Occipital lobe (tissue), 2 donors: ENCODE measurements around the gene SPAG5. TPM values are rescaled to one million over a fixed set of nuclear protein-coding genes. Genes with fewer than 3 reads are reported as not detected.

Source experiments
- DNase-seq: peaks from one replicate; lab custom pipeline; 2025; lab: John Stamatoyannopoulos, UW
- total RNA-seq: library from RNA; depleted of rRNA; stranded (reverse); fragments of >200 nt; gene quantifications from one replicate; pipeline ENCODE4 v1.2.3, GENCODE V29; 2014

The SPAG5 gene
- total RNA-seq, 1 donor from 2014 or later = 4.7 TPM

DNA sequence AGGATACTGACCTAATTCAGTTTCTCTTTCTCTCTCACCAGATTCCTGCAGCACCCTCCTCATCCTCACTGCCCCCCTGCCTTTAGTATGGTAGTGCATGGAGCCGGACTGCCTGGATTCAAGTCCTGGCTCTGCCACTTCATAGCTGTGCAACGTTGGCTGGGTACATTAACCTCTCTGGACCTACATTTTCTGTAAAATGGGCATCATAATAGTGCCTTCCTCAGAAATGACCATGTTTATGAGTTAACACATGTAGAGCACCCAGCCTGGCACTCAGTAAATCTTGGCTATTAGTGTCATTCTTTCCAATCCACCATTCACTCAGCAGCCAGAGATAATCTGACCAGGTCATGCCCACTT is 53.7 kb downstream of the SPAG5 start:
- no peak for DNase-seq

- no peak for DNase-seq
These were observed 54.3 kb downstream of the SPAG5 start for GRCh38 chr17:28544402-28545140.

DNA sequence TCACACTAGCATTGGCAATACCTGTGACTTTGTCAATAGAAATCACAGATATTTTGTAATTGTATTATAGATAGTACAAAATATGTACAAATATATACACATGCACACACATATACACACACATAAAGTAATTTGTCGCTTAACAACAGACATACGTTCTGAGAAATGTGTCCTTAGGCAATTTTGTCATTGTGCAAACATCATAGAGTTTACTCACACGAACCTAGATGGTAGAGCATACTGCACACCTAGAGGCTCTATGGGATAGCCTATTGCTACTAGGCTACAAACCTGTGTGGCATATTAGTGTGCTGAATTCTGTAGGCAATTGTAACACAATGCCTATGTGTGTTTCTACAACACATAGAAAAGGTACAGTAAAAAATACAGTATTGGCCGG is 57.4 kb downstream of the SPAG5 start:
- DNase-seq = no peak

DNA sequence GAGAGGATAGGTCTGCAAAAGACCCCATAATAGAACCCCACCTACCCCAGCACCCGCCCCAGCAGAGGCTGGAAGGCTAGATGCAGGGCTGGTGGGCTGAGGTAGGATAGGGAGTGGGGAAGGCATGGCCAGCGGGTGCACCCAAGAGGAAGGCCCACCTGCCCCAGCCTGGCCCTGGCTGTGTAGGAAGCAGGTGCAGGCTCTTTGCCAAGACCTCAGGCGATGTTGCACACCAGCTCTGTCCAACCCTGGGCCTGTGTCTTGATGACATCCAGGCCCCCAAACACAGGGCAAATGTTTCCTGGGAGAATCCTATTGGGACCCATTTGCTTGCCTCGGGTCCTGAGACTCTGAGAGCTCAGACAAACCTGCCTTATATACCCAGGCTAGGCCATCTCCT is 58.6 kb downstream of the SPAG5 start:
- no peak for DNase-seq

DNA sequence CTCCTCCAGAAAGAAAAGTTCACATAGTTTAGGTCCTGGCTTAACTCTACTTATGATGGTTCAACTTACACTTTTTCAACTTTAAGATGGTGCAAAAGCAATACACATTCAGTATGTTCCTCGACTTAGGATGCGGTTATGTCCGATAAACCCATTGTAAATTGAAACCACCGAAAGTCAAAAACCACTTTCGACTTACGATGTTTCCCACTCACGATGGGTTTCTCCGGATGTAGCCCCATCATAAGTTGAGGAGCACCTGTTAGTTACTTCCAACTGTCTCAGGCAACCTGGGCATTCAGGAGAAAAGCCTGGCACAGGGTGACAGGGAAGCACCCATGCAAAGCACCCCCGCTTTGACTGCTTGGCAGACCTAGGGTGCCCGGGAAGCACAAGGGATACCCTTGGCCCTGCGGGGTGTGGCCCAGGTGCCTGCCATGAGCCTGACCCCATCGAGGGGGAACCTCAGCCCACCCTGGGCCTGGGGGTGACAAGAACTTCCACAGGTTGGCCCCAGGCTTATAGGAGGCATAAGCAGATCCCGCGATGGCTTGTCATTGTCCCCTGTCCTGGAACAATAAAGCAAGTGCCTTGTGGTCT is 60.4 kb downstream of the SPAG5 start:
- DNase-seq = no peak

- no peak for DNase-seq
These were observed 61.6 kb downstream of the SPAG5 start for GRCh38 chr17:28537219-28537610.

DNA sequence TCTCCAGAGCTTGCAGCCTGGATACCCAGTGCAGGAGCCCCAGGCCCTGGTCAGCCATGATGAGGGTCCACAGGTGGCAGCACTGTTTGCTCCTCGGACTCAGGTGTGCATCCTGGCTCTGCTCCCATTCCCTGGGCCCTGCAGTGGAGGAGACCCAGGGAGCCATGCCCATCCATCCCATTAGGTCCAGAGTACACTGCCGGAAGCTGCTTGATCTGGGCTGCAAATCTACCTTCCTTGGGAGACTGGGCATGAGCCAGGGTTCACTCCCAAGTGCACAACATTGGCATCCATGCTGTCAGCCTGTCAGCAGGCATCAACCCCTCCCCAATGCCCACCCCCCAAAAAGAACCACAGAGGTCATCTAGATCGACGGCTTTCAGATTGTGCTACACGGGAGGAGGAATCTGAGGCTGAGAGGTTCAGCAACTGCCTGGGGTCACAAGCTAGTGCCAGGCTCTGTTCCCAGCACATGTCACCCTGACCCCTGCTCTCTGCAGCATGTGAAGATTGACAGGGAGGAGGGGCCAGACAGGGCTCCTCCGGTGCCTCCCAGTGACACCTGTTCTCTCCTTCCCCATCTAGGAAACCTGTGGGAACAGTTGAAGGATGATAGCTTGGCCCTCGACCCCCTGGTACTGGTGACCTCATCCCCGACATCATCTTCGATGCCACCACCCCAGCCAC is 62.1 kb downstream of the SPAG5 start:
- DNase-seq = no peak

DNA sequence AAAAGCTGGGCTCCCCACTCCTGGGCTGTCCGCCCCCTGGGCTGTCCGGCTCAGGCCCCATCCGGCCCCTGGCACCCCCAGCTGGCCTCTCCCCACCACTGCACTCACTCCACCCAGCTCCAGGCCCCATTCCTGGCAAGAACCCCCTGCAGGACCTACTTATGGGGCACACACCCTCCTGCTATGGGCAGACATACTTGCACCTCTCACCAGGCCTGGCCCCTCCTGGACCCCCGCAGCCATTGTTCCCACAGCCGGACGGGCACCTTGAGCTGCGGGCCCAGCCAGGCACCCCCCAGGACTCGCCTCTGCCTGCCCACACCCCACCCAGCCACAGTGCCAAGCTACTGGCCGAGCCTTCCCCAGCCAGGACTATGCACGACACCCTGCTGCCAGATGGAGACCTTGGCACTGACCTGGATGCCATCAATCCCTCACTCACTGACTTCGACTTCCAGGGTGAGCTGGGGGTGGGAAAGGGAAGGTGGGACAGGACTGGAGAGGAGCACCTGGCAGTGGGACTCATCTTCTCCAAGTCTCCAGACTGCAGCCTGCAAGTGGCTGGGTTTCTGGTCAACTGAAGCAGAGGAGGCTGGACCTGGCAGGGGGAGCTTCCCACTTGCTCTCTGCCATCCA is 64.0 kb downstream of the SPAG5 start:
- DNase-seq = no peak

- DNase-seq = no peak
These were observed 65.6 kb downstream of the SPAG5 start for GRCh38 chr17:28533091-28533807.

- DNase-seq = no peak
These were observed 66.5 kb downstream of the SPAG5 start for GRCh38 chr17:28532050-28532960.

GRCh38 chr17:28530926-28531325 is 67.9 kb downstream of the SPAG5 start:
- no peak for DNase-seq

DNA sequence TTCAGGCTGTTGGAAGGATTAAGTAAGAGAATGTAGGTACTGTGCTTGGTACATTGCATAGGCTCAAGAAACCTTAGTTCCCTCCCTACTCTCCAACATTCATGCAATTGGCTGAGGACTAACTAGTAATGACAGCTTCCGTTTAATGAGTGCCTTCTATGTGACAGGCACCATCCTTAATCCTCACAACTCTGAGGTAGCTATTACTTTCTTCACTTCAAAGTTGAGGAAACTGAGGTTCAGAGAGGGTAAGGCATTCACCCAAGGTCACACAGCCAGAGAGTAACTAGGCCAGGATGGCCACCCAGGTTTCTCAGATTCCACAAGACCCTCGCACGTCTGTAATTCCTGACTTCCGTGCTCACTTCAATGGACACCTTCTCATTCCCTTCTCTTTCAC is 68.6 kb downstream of the SPAG5 start:
- no peak for DNase-seq

DNA sequence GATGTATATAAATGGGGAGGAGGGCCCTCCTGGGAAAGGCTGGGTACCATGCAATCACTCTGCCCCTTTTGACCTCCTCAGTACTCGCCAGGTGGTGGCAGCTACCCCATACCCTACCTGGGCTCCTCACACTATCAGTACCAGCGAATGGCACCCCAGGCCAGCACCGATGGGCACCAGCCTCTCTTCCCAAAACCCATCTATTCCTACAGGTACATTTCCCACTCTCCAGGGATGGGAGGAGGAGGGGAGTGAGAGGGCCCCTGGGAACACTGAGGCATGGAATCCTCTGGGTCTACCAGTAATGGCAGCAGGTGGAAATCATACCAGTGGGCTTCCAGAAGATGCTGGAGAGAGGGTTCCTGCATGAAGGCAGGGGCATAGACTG is 69.8 kb downstream of the SPAG5 start:
- no peak for DNase-seq

DNA sequence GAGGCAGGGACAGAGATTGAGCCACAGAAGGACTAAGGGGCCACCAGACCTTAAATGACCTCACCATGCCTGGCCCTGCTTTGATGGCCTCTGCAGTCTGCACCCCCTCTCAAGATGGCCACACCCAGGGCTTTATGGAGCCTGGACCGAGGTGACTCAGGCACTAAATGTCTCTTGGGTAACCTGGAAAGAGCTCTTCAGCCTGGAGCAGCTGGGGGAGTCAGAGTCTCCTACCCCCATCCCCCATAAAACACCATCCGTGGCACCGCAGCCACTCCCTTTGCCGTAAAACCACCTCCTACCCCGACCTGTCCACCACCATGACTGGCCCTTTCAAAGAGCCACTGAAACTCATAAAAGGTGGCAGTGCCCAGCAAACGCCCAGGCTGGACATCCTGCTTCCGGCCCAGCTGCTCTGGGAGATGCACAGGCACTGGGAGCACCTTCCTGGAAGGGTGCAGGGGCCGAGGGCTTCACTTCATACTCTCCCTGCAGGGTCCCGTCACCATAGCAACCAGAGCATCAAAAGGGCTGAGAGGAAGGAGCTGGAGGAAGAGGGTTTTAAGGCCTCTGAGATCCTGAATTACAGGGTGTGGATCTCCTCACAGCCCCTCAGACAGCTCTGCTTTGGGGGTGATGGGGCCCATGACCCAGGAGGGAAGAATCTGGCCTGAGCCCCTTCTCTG is 70.4 kb downstream of the SPAG5 start:
- no peak for DNase-seq

GRCh38 chr17:28527859-28528258 is 71.0 kb downstream of the SPAG5 start:
- no peak for DNase-seq

Other genes starting within 250 kb of the SPAG5 start
- 39.6 TPM for gene POLDIP2, start 241.5 kb downstream of the SPAG5 start, total RNA-seq
- not detected for gene SEBOX, start 233.8 kb downstream of the SPAG5 start, total RNA-seq
- gene VTN, start 228.7 kb downstream of the SPAG5 start, total RNA-seq = 0.31 TPM
- 17.8 TPM for gene SARM1, start 227.3 kb downstream of the SPAG5 start, total RNA-seq
- 21.1 TPM for gene SLC46A1, start 192.8 kb downstream of the SPAG5 start, total RNA-seq
- not detected for gene SLC13A2, start 125.4 kb downstream of the SPAG5 start, total RNA-seq
- not detected for gene FOXN1, start 92.7 kb downstream of the SPAG5 start, total RNA-seq
- gene UNC119, start 46.4 kb downstream of the SPAG5 start, total RNA-seq = 31.5 TPM
- gene PIGS, start 27.5 kb downstream of the SPAG5 start, total RNA-seq = 12.8 TPM
- gene ALDOC, start 22.1 kb downstream of the SPAG5 start, total RNA-seq = 78.1 TPM
- gene RSKR, start 15.2 kb upstream of the SPAG5 start, total RNA-seq = 16.5 TPM
- gene BLTP2, start 46.1 kb upstream of the SPAG5 start, total RNA-seq = 83.8 TPM
- 33.5 TPM for gene SDF2, start 62.9 kb upstream of the SPAG5 start, total RNA-seq
- gene SUPT6H, start 63.2 kb upstream of the SPAG5 start, total RNA-seq = 32.3 TPM
- gene PROCA1, start 112.9 kb upstream of the SPAG5 start, total RNA-seq = 3.3 TPM
- 10.6 TPM for gene RAB34, start 118.8 kb upstream of the SPAG5 start, total RNA-seq
- gene RPL23A, start 121.0 kb upstream of the SPAG5 start, total RNA-seq = 414 TPM
- gene TLCD1, start 127.2 kb upstream of the SPAG5 start, total RNA-seq = not detected
- gene NEK8, start 129.8 kb upstream of the SPAG5 start, total RNA-seq = 0.62 TPM
- gene TRAF4, start 145.0 kb upstream of the SPAG5 start, total RNA-seq = 35.6 TPM
- 2.7 TPM for gene FAM222B, start 243.8 kb upstream of the SPAG5 start, total RNA-seq